Measurements from ENCODE around the gene FILIP1L.

FILIP1L gene

DNA sequence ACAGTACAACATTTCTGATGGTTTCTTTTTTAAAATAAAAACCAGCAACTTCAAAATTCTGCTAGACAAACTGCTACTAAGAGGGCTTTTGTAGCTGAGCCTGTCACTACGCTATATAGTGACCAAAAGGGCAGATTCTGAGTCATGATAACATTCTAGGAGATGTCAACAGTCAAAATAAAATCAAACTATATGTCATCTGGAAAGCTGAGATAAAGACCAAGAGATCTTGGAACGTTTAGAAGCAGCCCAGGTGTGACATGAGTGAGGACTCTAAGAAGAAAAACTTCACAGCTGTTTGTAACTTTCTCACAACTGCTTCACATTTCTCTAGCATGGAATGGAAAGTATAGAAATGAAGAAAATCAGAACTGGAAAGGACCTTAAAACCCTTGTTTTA lies 84.6 kb downstream of the FILIP1L start:
- no peak overlapping the region for H3K27ac ChIP-seq
- no peaks in the 10 kb centered on the region for H3K79me2 ChIP-seq (ENCODE audit: insufficient read depth, low read depth)
- H3K27me3 ChIP-seq (ENCODE audit: insufficient read depth, low read depth) = no peaks in the 10 kb centered on the region
- H2AFZ ChIP-seq (ENCODE audit: low read depth) = no peak overlapping the region
- no peak overlapping the region for H3K4me3 ChIP-seq (IDR thresholded peaks at IDR 0.05; ENCODE audit: insufficient read depth, low read depth, low read length)
- no peaks in the 10 kb centered on the region for H4K20me1 ChIP-seq (ENCODE audit: insufficient read depth)
- H3K4me1 ChIP-seq (ENCODE audit: low read depth, poor library complexity, severe bottlenecking) = peaks cover 8% of the 10 kb centered on the region
- H3K36me3 ChIP-seq (ENCODE audit: insufficient read depth) = no peaks in the 10 kb centered on the region
- H3K9ac ChIP-seq = no peak overlapping the region
- TF ChIP-seq, protein P1, sequence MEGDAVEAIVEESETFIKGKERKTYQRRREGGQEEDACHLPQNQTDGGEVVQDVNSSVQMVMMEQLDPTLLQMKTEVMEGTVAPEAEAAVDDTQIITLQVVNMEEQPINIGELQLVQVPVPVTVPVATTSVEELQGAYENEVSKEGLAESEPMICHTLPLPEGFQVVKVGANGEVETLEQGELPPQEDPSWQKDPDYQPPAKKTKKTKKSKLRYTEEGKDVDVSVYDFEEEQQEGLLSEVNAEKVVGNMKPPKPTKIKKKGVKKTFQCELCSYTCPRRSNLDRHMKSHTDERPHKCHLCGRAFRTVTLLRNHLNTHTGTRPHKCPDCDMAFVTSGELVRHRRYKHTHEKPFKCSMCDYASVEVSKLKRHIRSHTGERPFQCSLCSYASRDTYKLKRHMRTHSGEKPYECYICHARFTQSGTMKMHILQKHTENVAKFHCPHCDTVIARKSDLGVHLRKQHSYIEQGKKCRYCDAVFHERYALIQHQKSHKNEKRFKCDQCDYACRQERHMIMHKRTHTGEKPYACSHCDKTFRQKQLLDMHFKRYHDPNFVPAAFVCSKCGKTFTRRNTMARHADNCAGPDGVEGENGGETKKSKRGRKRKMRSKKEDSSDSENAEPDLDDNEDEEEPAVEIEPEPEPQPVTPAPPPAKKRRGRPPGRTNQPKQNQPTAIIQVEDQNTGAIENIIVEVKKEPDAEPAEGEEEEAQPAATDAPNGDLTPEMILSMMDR (conservative IDR thresholded peaks at IDR 0.05; ENCODE audit: low read depth, low read length) = no peak
- no peak overlapping the region for H3K4me2 ChIP-seq

DNA sequence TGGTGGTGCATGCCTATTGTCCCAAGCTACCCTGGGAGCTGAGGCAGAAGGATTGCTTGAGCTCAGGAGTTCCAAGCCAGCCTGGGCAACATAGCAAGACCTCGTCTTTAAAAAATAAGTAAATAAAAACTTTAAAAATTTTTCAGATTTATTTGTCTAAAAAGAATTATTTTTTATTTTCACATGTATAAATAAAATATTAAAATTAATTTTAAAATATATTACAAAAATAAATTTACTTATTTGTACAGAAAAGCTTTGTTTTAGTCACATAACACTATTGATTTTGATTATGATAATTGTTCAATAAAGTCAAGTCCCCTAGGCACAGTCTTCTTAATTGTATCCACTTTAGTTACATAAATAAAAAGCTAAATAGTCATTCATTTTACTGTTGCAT lies 85.2 kb downstream of the FILIP1L start:
- no peaks in the 10 kb centered on the region for H4K20me1 ChIP-seq (ENCODE audit: insufficient read depth)
- no peak overlapping the region for H3K4me3 ChIP-seq (IDR thresholded peaks at IDR 0.05; ENCODE audit: insufficient read depth, low read depth, low read length)
- H3K9ac ChIP-seq = no peak overlapping the region
- no peak overlapping the region for H3K4me2 ChIP-seq
- H3K36me3 ChIP-seq (ENCODE audit: insufficient read depth) = no peaks in the 10 kb centered on the region
- H3K79me2 ChIP-seq (ENCODE audit: insufficient read depth, low read depth) = no peaks in the 10 kb centered on the region
- peaks cover 8% of the 10 kb centered on the region for H3K4me1 ChIP-seq (ENCODE audit: low read depth, poor library complexity, severe bottlenecking)
- no peak overlapping the region for H2AFZ ChIP-seq (ENCODE audit: low read depth)
- TF ChIP-seq, protein P1 (conservative IDR thresholded peaks at IDR 0.05; ENCODE audit: low read depth, low read length) = no peak
- H3K27me3 ChIP-seq (ENCODE audit: insufficient read depth, low read depth) = no peaks in the 10 kb centered on the region
- no peak overlapping the region for H3K27ac ChIP-seq

DNA sequence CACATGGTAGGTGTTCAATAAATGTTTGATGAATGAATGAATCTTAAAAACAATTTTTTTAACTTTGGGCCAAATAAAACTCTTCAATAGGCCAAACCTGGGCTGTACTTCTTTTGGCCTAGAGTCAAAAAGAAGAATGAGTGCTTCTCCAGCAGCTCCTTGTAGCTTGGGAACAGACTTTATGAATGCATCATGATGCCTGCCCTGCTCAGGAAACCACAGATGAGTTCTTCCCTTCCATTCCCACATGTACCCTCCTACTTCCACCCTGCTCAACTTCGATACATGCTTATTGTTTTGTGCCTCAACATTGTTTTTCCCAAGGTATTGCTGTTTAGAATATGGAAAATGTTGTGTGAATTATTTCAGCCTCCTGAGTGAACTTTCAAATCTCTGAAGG lies 87.0 kb downstream of the FILIP1L start:
- H3K4me1 ChIP-seq (ENCODE audit: low read depth, poor library complexity, severe bottlenecking) = peaks cover 5% of the 10 kb centered on the region
- TF ChIP-seq, protein P1 (conservative IDR thresholded peaks at IDR 0.05; ENCODE audit: low read depth, low read length) = no peak
- H2AFZ ChIP-seq (ENCODE audit: low read depth) = no peak overlapping the region
- no peaks in the 10 kb centered on the region for H3K27me3 ChIP-seq (ENCODE audit: insufficient read depth, low read depth)
- H3K27ac ChIP-seq = no peak overlapping the region
- no peak overlapping the region for H3K9ac ChIP-seq
- H3K4me3 ChIP-seq (IDR thresholded peaks at IDR 0.05; ENCODE audit: insufficient read depth, low read depth, low read length) = no peak overlapping the region
- no peaks in the 10 kb centered on the region for H3K79me2 ChIP-seq (ENCODE audit: insufficient read depth, low read depth)
- no peaks in the 10 kb centered on the region for H4K20me1 ChIP-seq (ENCODE audit: insufficient read depth)
- no peak overlapping the region for H3K4me2 ChIP-seq
- no peaks in the 10 kb centered on the region for H3K36me3 ChIP-seq (ENCODE audit: insufficient read depth)

DNA sequence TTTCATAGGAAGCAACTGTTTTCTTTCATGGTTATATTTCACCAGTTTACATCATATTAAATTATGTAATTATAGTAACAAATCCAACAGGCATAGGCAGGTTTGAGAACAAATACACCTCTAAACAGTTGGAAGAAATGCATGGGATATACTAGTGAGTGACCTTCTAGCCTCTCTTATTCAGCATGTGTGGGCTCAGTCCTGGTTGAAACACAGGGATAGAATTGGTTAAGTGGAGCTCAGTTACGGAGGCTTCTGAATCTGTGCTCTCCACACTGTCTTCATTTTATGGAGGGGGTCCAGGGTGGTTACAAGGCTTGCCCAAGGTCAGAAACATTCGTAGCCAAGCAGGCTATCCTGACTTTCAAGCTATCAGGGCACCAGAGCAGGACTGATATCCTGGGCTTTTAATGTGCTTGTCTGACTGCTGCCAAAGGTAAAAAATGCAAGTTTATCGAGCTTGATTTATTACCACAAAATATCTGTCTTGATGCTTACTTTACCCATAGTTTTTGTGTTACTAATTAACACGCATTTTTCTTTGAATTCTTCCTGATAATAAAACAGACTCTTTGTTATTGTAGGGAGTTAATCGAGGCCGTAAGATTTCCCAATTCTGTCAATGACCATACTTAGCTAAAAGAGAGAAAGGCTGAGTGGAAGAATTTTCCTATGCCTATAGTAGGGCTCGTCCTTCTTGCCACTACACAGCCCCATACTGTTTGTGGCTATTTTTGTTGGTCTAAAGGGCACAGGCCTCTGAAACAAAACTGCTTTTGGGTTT lies 89.6 kb downstream of the FILIP1L start:
- H3K79me2 ChIP-seq (ENCODE audit: insufficient read depth, low read depth) = no peaks in the 10 kb centered on the region
- H3K9ac ChIP-seq = no peak overlapping the region
- H3K4me2 ChIP-seq = no peak overlapping the region
- H3K4me1 ChIP-seq (ENCODE audit: low read depth, poor library complexity, severe bottlenecking) = no peaks in the 10 kb centered on the region
- no peak overlapping the region for H3K4me3 ChIP-seq (IDR thresholded peaks at IDR 0.05; ENCODE audit: insufficient read depth, low read depth, low read length)
- no peaks in the 10 kb centered on the region for H3K27me3 ChIP-seq (ENCODE audit: insufficient read depth, low read depth)
- no peak overlapping the region for H2AFZ ChIP-seq (ENCODE audit: low read depth)
- no peaks in the 10 kb centered on the region for H3K36me3 ChIP-seq (ENCODE audit: insufficient read depth)
- H4K20me1 ChIP-seq (ENCODE audit: insufficient read depth) = no peaks in the 10 kb centered on the region
- TF ChIP-seq, protein P1 (conservative IDR thresholded peaks at IDR 0.05; ENCODE audit: low read depth, low read length) = no peak
- H3K27ac ChIP-seq = no peak overlapping the region
